OCI-LY1 (cell line): Measurements from ENCODE around the gene GRIN3B.

Experiments used
- H2AFZ ChIP-seq: fragments of 200-600 bp; sonication (generic), shearing (Covaris generic); 2 replicates; pipeline ENCODE4 v1.6.0; 2014; ENCODE audit warnings: antibody characterized with exemption, mild to moderate bottlenecking, low read length
- H3F3A ChIP-seq: fragments of 200-600 bp; sonication (generic), shearing (Covaris generic); 2 replicates; pipeline ENCODE4 v1.6.0; 2014; ENCODE audit warnings: mild to moderate bottlenecking, antibody characterized with exemption, low read length, moderate library complexity; ENCODE audit not compliant: insufficient read depth
- H3K27ac ChIP-seq: fragments of 200-600 bp; sonication (generic); 2 replicates; pipeline ENCODE4 v1.5.1; 2014; ENCODE audit warnings: low read length, mixed run types, mild to moderate bottlenecking, low read depth; ENCODE audit not compliant: poor library complexity, severe bottlenecking
- H3K27me3 ChIP-seq: fragments of 200-600 bp; sonication (generic); 2 replicates; pipeline ENCODE4 v1.6.0; 2014; ENCODE audit warnings: antibody characterized with exemption, mild to moderate bottlenecking, low read length, moderate library complexity; ENCODE audit not compliant: insufficient read depth
- H3K36me3 ChIP-seq: fragments of 200-600 bp; sonication (generic); 2 replicates; pipeline ENCODE4 v1.6.1; 2014; ENCODE audit warnings: mild to moderate bottlenecking, antibody characterized with exemption, low read length, moderate library complexity, mixed read lengths; ENCODE audit not compliant: insufficient read depth
- H3K4me1 ChIP-seq: fragments of 200-600 bp; sonication (generic); 2 replicates; pipeline ENCODE4 v1.5.1; 2014; ENCODE audit warnings: mild to moderate bottlenecking, low read length, moderate library complexity; ENCODE audit not compliant: insufficient read depth, severe bottlenecking
- H3K4me2 ChIP-seq: fragments of 200-600 bp; sonication (generic), shearing (Covaris generic); 2 replicates; pipeline ENCODE4 v1.6.1; 2014; ENCODE audit warnings: low read length
- H3K4me3 ChIP-seq: fragments of 200-600 bp; sonication (generic); 2 replicates; pipeline ENCODE4 v1.5.1; 2014; ENCODE audit warnings: low read length, low read depth, mild to moderate bottlenecking, mixed read lengths; ENCODE audit not compliant: poor library complexity, severe bottlenecking
- H3K79me2 ChIP-seq: fragments of 200-600 bp; shearing (Covaris generic); 2 replicates; pipeline ENCODE4 v1.6.1; 2016; ENCODE audit warnings: mixed run types, low read length, mixed read lengths; ENCODE audit not compliant: insufficient read depth
- H3K9ac ChIP-seq: fragments of 200-600 bp; sonication (generic), shearing (Covaris generic); 2 replicates; pipeline ENCODE4 v1.6.1; 2014; ENCODE audit warnings: mild to moderate bottlenecking, low read length, mixed read lengths
- H3K9me2 ChIP-seq: fragments of 200-600 bp; sonication (generic), shearing (Covaris generic); 2 replicates; pipeline ENCODE4 v1.6.1; 2014; ENCODE audit warnings: low read depth, mild to moderate bottlenecking, low read length, mixed read lengths
- H3K9me3 ChIP-seq: fragments of 200-600 bp; shearing (Covaris generic); 2 replicates; pipeline ENCODE4 v1.6.1; 2014; ENCODE audit warnings: low read length, mixed read lengths
- H4K20me1 ChIP-seq: fragments of 200-600 bp; sonication (generic), shearing (Covaris generic); 2 replicates; pipeline ENCODE4 v1.6.0; 2016; ENCODE audit warnings: mild to moderate bottlenecking, low read length; ENCODE audit not compliant: insufficient read depth
- CTCF ChIP-seq: fragments of 200-600 bp; sonication (generic), shearing (Covaris generic); IDR thresholded peaks from 2 replicates; pipeline ENCODE4 v1.5.1; 2017; ENCODE audit warnings: mild to moderate bottlenecking, antibody characterized with exemption, low read length, moderate library complexity, mixed read lengths
- EZH2 ChIP-seq: fragments of 200-600 bp; sonication (generic), shearing (Covaris generic); IDR thresholded peaks from 2 replicates; pipeline ENCODE4 v1.8.0; 2017; ENCODE audit warnings: borderline replicate concordance, mixed run types, mild to moderate bottlenecking, antibody characterized with exemption, low read length, moderate library complexity, mixed read lengths

Gene GRIN3B

GRCh38 chr19:977058-977464 is 23.2 kb upstream of the GRIN3B start:
- no peaks in the 10 kb centered on the region for H3K4me1 ChIP-seq
- no peaks in the 10 kb centered on the region for H3K9me2 ChIP-seq
- H3K36me3 ChIP-seq = no peaks in the 10 kb centered on the region
- no peak overlapping the region for H2AFZ ChIP-seq
- H3F3A ChIP-seq = no peaks in the 10 kb centered on the region
- H3K4me3 ChIP-seq = no peak overlapping the region
- H4K20me1 ChIP-seq = no peaks in the 10 kb centered on the region
- H3K4me2 ChIP-seq = no peak overlapping the region
- H3K9me3 ChIP-seq = no peaks in the 10 kb centered on the region; the same call in 1 of the 2 replicates
- no peak for TF ChIP-seq EZH2
- TF ChIP-seq CTCF = no peak
- no peak overlapping the region for H3K27ac ChIP-seq
- no peaks in the 10 kb centered on the region for H3K79me2 ChIP-seq
- no peaks in the 10 kb centered on the region; the same call in 1 of the 2 replicates for H3K27me3 ChIP-seq
- no peak overlapping the region for H3K9ac ChIP-seq

GRCh38 chr19:979318-979741 is 20.9 kb upstream of the GRIN3B start:
- Histone ChIP-seq H3K9ac (no peak overlapping the region), H3K4me2 (no peak overlapping the region), H3K4me1 (peaks cover 10% of the 10 kb centered on the region), H3K27ac (no peak overlapping the region), H3K9me3 (no peaks in the 10 kb centered on the region), H3K9me2 (no peaks in the 10 kb centered on the region), H3K27me3 (no peaks in the 10 kb centered on the region; the same call in 1 of the 2 replicates), H3F3A (no peaks in the 10 kb centered on the region), H3K36me3 (no peaks in the 10 kb centered on the region), H3K79me2 (no peaks in the 10 kb centered on the region), H3K4me3 (no peak overlapping the region), H2AFZ (no peak overlapping the region), H4K20me1 (no peaks in the 10 kb centered on the region)
- TF ChIP-seq CTCF (no peak), EZH2 (no peak)

- no peaks in the 10 kb centered on the region for H3K9me3 ChIP-seq
- no peak overlapping the region for H3K9ac ChIP-seq
- H2AFZ ChIP-seq = no peak overlapping the region
- no peaks in the 10 kb centered on the region for H3K79me2 ChIP-seq
- no peak overlapping the region for H3K27ac ChIP-seq
- H3K4me3 ChIP-seq = no peak overlapping the region
- H3K27me3 ChIP-seq = no peaks in the 10 kb centered on the region; the same call in 1 of the 2 replicates
- no peaks in the 10 kb centered on the region for H3F3A ChIP-seq
- no peaks in the 10 kb centered on the region for H4K20me1 ChIP-seq
- no peaks in the 10 kb centered on the region for H3K9me2 ChIP-seq
- H3K36me3 ChIP-seq = no peaks in the 10 kb centered on the region
- TF ChIP-seq CTCF = no peak
- TF ChIP-seq EZH2 = no peak
- H3K4me2 ChIP-seq = no peak overlapping the region
- H3K4me1 ChIP-seq = peaks cover 16% of the 10 kb centered on the region
These were observed 19.9 kb upstream of the GRIN3B start for GRCh38 chr19:980133-980998.
